ENCODE measurements around the gene ARHGAP45. TPM values are rescaled to one million over a fixed set of nuclear protein-coding genes. Genes with fewer than 3 reads are reported as not detected.
A peak's percentile ranks its signal among the peaks of the same experiment; 100 is the strongest.

Gene ARHGAP45
- total RNA-seq, 1 experiment from 2014 or later, result 31.5 TPM

DNA sequence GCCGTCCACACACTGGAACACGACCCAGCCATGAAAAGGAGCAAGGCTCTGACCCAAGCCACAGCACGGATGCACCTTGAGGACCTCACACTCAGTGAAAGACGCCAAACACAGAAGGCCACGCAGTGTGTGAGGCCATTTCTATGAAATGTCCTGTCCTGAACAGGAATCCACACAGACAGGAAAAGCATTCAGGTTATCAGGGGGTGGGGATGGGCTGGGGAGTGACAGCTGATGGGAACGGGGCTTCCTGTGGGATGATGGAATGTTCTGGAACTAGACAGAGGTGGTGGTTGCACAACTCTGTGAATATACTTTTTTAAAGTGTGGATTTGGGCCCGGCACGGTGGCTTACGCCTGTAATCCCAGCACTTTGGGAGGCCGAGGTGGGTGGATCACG, 67.5 kb downstream of the ARHGAP45 start:
- no peak overlapping the region for H3K4me3 ChIP-seq (ENCODE audit: low read length)
- DNase-seq, result no peak
- no peak overlapping the region for H3K27ac ChIP-seq (ENCODE audit: low read length)
- H3K9ac ChIP-seq (ENCODE audit: low read length), result no peak overlapping the region
- no peak overlapping the region for H3K4me2 ChIP-seq (ENCODE audit: low read depth, low read length, poor library complexity, severe bottlenecking)
- no peaks in the 10 kb centered on the region for H3K79me2 ChIP-seq (ENCODE audit: low read length)
- no peaks in the 10 kb centered on the region for H3K36me3 ChIP-seq (ENCODE audit: insufficient read depth, low read length)
- peaks cover 3% of the 10 kb centered on the region; the same call in 1 of the 2 replicates for H3K27me3 ChIP-seq (ENCODE audit: low read length)
- no peaks in the 10 kb centered on the region for H3K9me3 ChIP-seq (ENCODE audit: low read length)
- no peaks in the 10 kb centered on the region for H3K9me2 ChIP-seq (replicated peaks; ENCODE audit: insufficient read depth, low read length)
- H4K20me1 ChIP-seq (ENCODE audit: insufficient read depth, low read depth, low read length), result peaks cover 36% of the 10 kb centered on the region
- no peak overlapping the region for H2AFZ ChIP-seq (ENCODE audit: low read length)
- peaks cover 30% of the 10 kb centered on the region for H3K4me1 ChIP-seq (ENCODE audit: low read length)

DNA sequence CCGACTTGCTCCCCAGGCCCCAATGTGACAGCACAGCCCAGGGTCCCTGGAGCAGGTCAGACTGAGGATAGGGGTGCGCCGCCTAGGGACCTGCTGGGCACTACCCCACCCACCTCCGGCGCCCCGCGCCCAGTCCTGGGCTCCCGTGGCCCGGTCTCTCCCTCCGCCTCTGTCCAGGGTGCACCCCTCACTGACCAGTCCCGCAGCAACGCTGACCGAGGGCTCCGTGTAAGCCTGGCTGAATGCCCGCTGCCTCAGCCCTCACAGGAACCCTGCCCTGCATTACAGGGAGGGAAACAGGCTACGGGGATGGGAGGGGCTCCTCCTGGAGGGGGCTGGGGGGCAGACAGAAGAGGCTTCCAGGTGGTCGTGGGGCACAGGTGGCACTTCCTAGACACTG, 68.5 kb downstream of the ARHGAP45 start:
- Histone ChIP-seq H3K27me3 (ENCODE audit: low read length) (peaks cover 3% of the 10 kb centered on the region; the same call in 1 of the 2 replicates), H3K9me2 (replicated peaks; ENCODE audit: insufficient read depth, low read length) (no peaks in the 10 kb centered on the region), H3K4me2 (ENCODE audit: low read depth, low read length, poor library complexity, severe bottlenecking) (no peak overlapping the region), H3K4me1 (ENCODE audit: low read length) (peaks cover 30% of the 10 kb centered on the region), H3K27ac (ENCODE audit: low read length) (no peak overlapping the region), H3K36me3 (ENCODE audit: insufficient read depth, low read length) (no peaks in the 10 kb centered on the region), H2AFZ (ENCODE audit: low read length) (no peak overlapping the region), H3K9me3 (ENCODE audit: low read length) (no peaks in the 10 kb centered on the region), H3K79me2 (ENCODE audit: low read length) (no peaks in the 10 kb centered on the region), H4K20me1 (ENCODE audit: insufficient read depth, low read depth, low read length) (peaks cover 29% of the 10 kb centered on the region), H3K9ac (ENCODE audit: low read length) (no peak overlapping the region), H3K4me3 (ENCODE audit: low read length) (no peak overlapping the region)
- DNase-seq, result no peak

DNA sequence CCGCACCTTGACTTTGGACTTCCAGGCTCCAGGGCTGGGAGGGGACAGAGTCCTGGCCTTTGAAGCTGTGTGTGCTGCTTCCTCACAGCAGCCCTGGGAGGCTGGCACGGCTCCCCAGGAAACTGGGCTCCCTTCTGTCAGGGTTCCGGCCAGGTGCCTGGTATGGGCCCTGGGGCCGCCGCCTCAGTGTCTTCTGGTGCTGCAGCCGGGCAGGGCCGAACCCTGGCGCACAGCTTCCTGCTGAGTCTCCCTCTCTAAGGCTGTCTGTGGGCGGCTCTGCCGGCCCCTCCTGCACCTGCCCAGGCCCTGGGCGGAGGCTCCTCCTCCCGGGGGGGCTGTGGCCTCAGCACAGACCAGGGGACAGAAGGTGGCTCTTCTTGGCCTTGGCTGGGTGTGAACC, 69.2 kb downstream of the ARHGAP45 start:
- Histone ChIP-seq H3K27me3 (ENCODE audit: low read length) (peaks cover 3% of the 10 kb centered on the region; the same call in 1 of the 2 replicates), H3K9me2 (replicated peaks; ENCODE audit: insufficient read depth, low read length) (no peaks in the 10 kb centered on the region), H3K4me2 (ENCODE audit: low read depth, low read length, poor library complexity, severe bottlenecking) (no peak overlapping the region), H3K36me3 (ENCODE audit: insufficient read depth, low read length) (no peaks in the 10 kb centered on the region), H4K20me1 (ENCODE audit: insufficient read depth, low read depth, low read length) (peaks cover 21% of the 10 kb centered on the region), H3K79me2 (ENCODE audit: low read length) (no peaks in the 10 kb centered on the region), H3K9ac (ENCODE audit: low read length) (no peak overlapping the region), H3K27ac (ENCODE audit: low read length) (no peak overlapping the region), H3K4me1 (ENCODE audit: low read length) (peaks cover 26% of the 10 kb centered on the region), H3K4me3 (ENCODE audit: low read length) (no peak overlapping the region), H2AFZ (ENCODE audit: low read length) (no peak overlapping the region), H3K9me3 (ENCODE audit: low read length) (no peaks in the 10 kb centered on the region)
- DNase-seq, result no peak

Small RNA genes within 50 kb of the gene (small RNA-seq; reads per million reads assigned to genes)
- 0.91 reads per million, percentile 27 among the genes with 10 or more reads in this experiment for gene RNU6-2

Other genes with a start within 250 kb of the ARHGAP45 start
- gene PLPPR3, start 245.2 kb upstream of the ARHGAP45 start, total RNA-seq (2014; rRNA removed; shearing (Covaris generic); ENCODE audit: low replicate concordance), result not detected in 2 replicates
- gene AZU1, start 239.3 kb upstream of the ARHGAP45 start, total RNA-seq (2014; rRNA removed; shearing (Covaris generic); ENCODE audit: low replicate concordance), result not detected in 2 replicates
- gene PRTN3, start 226.2 kb upstream of the ARHGAP45 start, total RNA-seq (2014; rRNA removed; shearing (Covaris generic); ENCODE audit: low replicate concordance), result not detected in 2 replicates
- gene ELANE, start 214.9 kb upstream of the ARHGAP45 start, total RNA-seq (2014; rRNA removed; shearing (Covaris generic); ENCODE audit: low replicate concordance), result not detected in 2 replicates
- gene CFD, start 207.5 kb upstream of the ARHGAP45 start, total RNA-seq (2014; rRNA removed; shearing (Covaris generic); ENCODE audit: low replicate concordance), result 1.5 and 6.9 TPM in 2 replicates
- 10.8 and 14.1 TPM in 2 replicates for gene MED16, start 174.0 kb upstream of the ARHGAP45 start, total RNA-seq (2014; rRNA removed; shearing (Covaris generic); ENCODE audit: low replicate concordance)
- not detected in 2 replicates for gene RNU6-9, start 173.7 kb upstream of the ARHGAP45 start, total RNA-seq (2014; rRNA removed; shearing (Covaris generic); ENCODE audit: low replicate concordance)
- 41.9 and 43.8 TPM in 2 replicates for gene R3HDM4, start 153.9 kb upstream of the ARHGAP45 start, total RNA-seq (2014; rRNA removed; shearing (Covaris generic); ENCODE audit: low replicate concordance)
- gene KISS1R, start 149.8 kb upstream of the ARHGAP45 start, total RNA-seq (2014; rRNA removed; shearing (Covaris generic); ENCODE audit: low replicate concordance), result not detected in 2 replicates
- 2.0 and 4.6 TPM in 2 replicates for gene ARID3A, start 141.1 kb upstream of the ARHGAP45 start, total RNA-seq (2014; rRNA removed; shearing (Covaris generic); ENCODE audit: low replicate concordance)
- gene WDR18, start 82.8 kb upstream of the ARHGAP45 start, total RNA-seq (2014; rRNA removed; shearing (Covaris generic); ENCODE audit: low replicate concordance), result 41.1 and 87.2 TPM in 2 replicates
- 1.4 TPM in 1 of 2 replicates, not detected in the other for gene GRIN3B, start 66.7 kb upstream of the ARHGAP45 start, total RNA-seq (2014; rRNA removed; shearing (Covaris generic); ENCODE audit: low replicate concordance)
- gene TMEM259, start 46.0 kb upstream of the ARHGAP45 start, total RNA-seq (2014; rRNA removed; shearing (Covaris generic); ENCODE audit: low replicate concordance), result 133 and 167 TPM in 2 replicates
- gene RNU6-2, start 45.6 kb upstream of the ARHGAP45 start, total RNA-seq (2014; rRNA removed; shearing (Covaris generic); ENCODE audit: low replicate concordance), result not detected in 2 replicates
- gene CNN2, start 40.6 kb upstream of the ARHGAP45 start, total RNA-seq (2014; rRNA removed; shearing (Covaris generic); ENCODE audit: low replicate concordance), result 88.6 and 97.9 TPM in 2 replicates
- 23.8 and 31.7 TPM in 2 replicates for gene ABCA7, start 27.1 kb upstream of the ARHGAP45 start, total RNA-seq (2014; rRNA removed; shearing (Covaris generic); ENCODE audit: low replicate concordance)
- gene POLR2E, start 28.2 kb downstream of the ARHGAP45 start, total RNA-seq (2014; rRNA removed; shearing (Covaris generic); ENCODE audit: low replicate concordance), result 117 and 222 TPM in 2 replicates
- 286 and 423 TPM in 2 replicates for gene GPX4, start 36.8 kb downstream of the ARHGAP45 start, total RNA-seq (2014; rRNA removed; shearing (Covaris generic); ENCODE audit: low replicate concordance)
- gene SBNO2, start 107.1 kb downstream of the ARHGAP45 start, total RNA-seq (2014; rRNA removed; shearing (Covaris generic); ENCODE audit: low replicate concordance), result 7.9 and 17.1 TPM in 2 replicates
- gene STK11, start 138.6 kb downstream of the ARHGAP45 start, total RNA-seq (2014; rRNA removed; shearing (Covaris generic); ENCODE audit: low replicate concordance), result 40.3 and 102 TPM in 2 replicates
- 1.6 and 4.1 TPM in 2 replicates for gene CBARP, start 170.8 kb downstream of the ARHGAP45 start, total RNA-seq (2014; rRNA removed; shearing (Covaris generic); ENCODE audit: low replicate concordance)
- gene ATP5F1D, start 174.6 kb downstream of the ARHGAP45 start, total RNA-seq (2014; rRNA removed; shearing (Covaris generic); ENCODE audit: low replicate concordance), result 64.3 and 110 TPM in 2 replicates
- 21.4 and 40.5 TPM in 2 replicates for gene MIDN, start 181.4 kb downstream of the ARHGAP45 start, total RNA-seq (2014; rRNA removed; shearing (Covaris generic); ENCODE audit: low replicate concordance)
- gene CIRBP, start 202.2 kb downstream of the ARHGAP45 start, total RNA-seq (2014; rRNA removed; shearing (Covaris generic); ENCODE audit: low replicate concordance), result 141 and 291 TPM in 2 replicates
- gene FAM174C, start 208.4 kb downstream of the ARHGAP45 start, total RNA-seq (2014; rRNA removed; shearing (Covaris generic); ENCODE audit: low replicate concordance), result 32.7 and 68.1 TPM in 2 replicates
- not detected in 2 replicates for gene EFNA2, start 218.7 kb downstream of the ARHGAP45 start, total RNA-seq (2014; rRNA removed; shearing (Covaris generic); ENCODE audit: low replicate concordance)